GM12878 (cell line): ENCODE measurements around the gene TMEM217. TPM values are rescaled to one million over a fixed set of nuclear protein-coding genes. Genes with fewer than 3 reads are reported as not detected.

Source experiments
- SIX5 ChIP-seq: IDR thresholded peaks from 2 replicates; pipeline ENCODE4 v1.6.1; 2011; ENCODE audit warnings: mild to moderate bottlenecking, low read depth, low read length, moderate library complexity; ENCODE audit not compliant: severe bottlenecking
- polyA plus RNA-seq, 11 experiments: library from polyadenylated mRNA; depleted of rRNA in 4 of 11; unstranded in 6 of 11; stranded (reverse) in 5 of 11; fragments of >200 nt; fragmentation: Nextera tagmentation in 4 of 11; fragmentation: Illumina TruSeq in 1 of 11; extraction: Ambion mirVana in 4 of 11; extraction: Trizol in 1 of 11; gene quantifications; 1 replicate in 1 of 11; 2 replicates in 10 of 11; pipeline versions ENCODE4 v1.2.1 to v1.2.3, GENCODE V29; 2011 to 2016; ENCODE audit warnings: inconsistent platforms in 2 of 11, missing spikeins in 2 of 11, low read depth in 1 of 11
- total RNA-seq, 4 experiments: library from RNA; depleted of rRNA in 3 of 4; stranded (reverse); fragments of >200 nt in 3 of 4; fragmentation: Illumina TruSeq in 1 of 4; extraction: Trizol in 1 of 4; gene quantifications; 2 replicates each; pipeline versions ENCODE4 v1.2.1 to v1.2.3, GENCODE V29; 2013 to 2021
- TF ChIP-seq, protein P1 (sequence below): fragments of 450-650 bp; IDR thresholded peaks from 2 replicates; pipeline ENCODE4 v1.6.1; 2017; ENCODE audit warnings: mild to moderate bottlenecking, moderate library complexity
- TF ChIP-seq, protein P2 (sequence below): fragments of 450-650 bp; IDR thresholded peaks from 2 replicates; pipeline ENCODE4 v1.6.1; 2016; ENCODE audit warnings: mild to moderate bottlenecking

The TMEM217 gene
- total and polyA plus RNA-seq, 10 of the 15 experiments (the other 5 are each of a cell fraction or from before 2014, with no cell fraction given) = 1.3 to 4.5 (median 2.3) TPM

DNA sequence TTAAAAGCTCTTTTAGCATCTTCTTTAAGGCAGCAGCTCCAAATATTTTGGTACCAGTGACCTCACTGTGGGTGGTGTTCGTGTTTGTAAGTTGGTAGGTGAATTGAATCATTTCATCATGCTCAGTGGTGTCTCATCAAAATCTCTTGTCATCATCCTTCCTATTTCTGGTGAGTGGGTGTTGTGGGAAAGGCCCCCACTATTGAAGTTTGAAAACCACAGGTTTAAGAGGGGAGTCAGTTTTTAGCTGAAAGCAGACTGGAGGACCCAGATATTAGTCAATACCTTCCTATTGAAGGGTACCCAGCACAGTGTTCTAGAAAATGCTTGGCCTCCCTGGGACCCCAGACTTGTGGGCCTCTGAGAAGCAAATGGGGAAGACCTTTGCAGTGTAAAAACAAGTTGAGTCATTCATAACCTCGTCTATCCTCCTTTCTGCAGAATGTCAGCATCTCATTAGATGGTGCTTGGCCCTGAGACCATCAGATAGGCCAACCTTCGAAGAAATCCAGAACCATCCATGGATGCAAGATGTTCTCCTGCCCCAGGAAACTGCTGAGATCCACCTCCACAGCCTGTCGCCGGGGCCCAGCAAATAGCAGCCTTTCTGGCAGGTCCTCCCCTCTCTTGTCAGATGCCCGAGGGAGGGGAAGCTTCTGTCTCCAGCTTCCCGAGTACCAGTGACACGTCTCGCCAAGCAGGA is 84.3 kb downstream of the TMEM217 start (continued):
- TF ChIP-seq, protein P1, sequence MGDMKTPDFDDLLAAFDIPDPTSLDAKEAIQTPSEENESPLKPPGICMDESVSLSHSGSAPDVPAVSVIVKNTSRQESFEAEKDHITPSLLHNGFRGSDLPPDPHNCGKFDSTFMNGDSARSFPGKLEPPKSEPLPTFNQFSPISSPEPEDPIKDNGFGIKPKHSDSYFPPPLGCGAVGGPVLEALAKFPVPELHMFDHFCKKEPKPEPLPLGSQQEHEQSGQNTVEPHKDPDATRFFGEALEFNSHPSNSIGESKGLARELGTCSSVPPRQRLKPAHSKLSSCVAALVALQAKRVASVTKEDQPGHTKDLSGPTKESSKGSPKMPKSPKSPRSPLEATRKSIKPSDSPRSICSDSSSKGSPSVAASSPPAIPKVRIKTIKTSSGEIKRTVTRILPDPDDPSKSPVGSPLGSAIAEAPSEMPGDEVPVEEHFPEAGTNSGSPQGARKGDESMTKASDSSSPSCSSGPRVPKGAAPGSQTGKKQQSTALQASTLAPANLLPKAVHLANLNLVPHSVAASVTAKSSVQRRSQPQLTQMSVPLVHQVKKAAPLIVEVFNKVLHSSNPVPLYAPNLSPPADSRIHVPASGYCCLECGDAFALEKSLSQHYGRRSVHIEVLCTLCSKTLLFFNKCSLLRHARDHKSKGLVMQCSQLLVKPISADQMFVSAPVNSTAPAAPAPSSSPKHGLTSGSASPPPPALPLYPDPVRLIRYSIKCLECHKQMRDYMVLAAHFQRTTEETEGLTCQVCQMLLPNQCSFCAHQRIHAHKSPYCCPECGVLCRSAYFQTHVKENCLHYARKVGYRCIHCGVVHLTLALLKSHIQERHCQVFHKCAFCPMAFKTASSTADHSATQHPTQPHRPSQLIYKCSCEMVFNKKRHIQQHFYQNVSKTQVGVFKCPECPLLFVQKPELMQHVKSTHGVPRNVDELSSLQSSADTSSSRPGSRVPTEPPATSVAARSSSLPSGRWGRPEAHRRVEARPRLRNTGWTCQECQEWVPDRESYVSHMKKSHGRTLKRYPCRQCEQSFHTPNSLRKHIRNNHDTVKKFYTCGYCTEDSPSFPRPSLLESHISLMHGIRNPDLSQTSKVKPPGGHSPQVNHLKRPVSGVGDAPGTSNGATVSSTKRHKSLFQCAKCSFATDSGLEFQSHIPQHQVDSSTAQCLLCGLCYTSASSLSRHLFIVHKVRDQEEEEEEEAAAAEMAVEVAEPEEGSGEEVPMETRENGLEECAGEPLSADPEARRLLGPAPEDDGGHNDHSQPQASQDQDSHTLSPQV = no peak
- TF ChIP-seq, protein P2, sequence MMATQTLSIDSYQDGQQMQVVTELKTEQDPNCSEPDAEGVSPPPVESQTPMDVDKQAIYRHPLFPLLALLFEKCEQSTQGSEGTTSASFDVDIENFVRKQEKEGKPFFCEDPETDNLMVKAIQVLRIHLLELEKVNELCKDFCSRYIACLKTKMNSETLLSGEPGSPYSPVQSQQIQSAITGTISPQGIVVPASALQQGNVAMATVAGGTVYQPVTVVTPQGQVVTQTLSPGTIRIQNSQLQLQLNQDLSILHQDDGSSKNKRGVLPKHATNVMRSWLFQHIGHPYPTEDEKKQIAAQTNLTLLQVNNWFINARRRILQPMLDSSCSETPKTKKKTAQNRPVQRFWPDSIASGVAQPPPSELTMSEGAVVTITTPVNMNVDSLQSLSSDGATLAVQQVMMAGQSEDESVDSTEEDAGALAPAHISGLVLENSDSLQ = no peak
- no peak for TF ChIP-seq SIX5
